Measurements from ENCODE around the gene DRAP1. TPM values are rescaled to one million over a fixed set of nuclear protein-coding genes. Genes with fewer than 3 reads are reported as not detected.

DRAP1 gene
- total RNA-seq, 4 donors from 2014 or later = 15.7 to 63.2 (median 57.0) TPM

GRCh38 chr11:65944767-65945166 is 25.5 kb downstream of the DRAP1 start:
- no peaks in the 10 kb centered on the region for H3K27me3 ChIP-seq
- TF ChIP-seq POLR2A (IDR thresholded peaks at IDR 0.05) (no peak), CTCF (IDR thresholded peaks at IDR 0.05) (no peak), EP300 (IDR thresholded peaks at IDR 0.05; ENCODE audit: low read depth) (no peak), POLR2AphosphoS5 (IDR thresholded peaks at IDR 0.05) (no peak)
- H3K36me3 ChIP-seq = no peaks in the 10 kb centered on the region
- no peak for DNase-seq
- WGBS, 2 donors (ENCODE audit: low coverage in 1 of 2) = 40 to 79% methylated on average over 2 to 8 of the region's 8 CpGs
- no peaks in the 10 kb centered on the region for H3K9me3 ChIP-seq
- no peaks in the 10 kb centered on the region for H3K4me1 ChIP-seq
- no peak overlapping the region for H3K4me3 ChIP-seq
- in situ Hi-C loops (cut with MboI; ENCODE audit: low pct_ligation_motif_present in 1 of 4, low pct_unique_long_range_greater_than_20kb in 1 of 4, low sequenced_read_pairs in 3 of 4) (no loop called here), intact Hi-C loops (cut with DNase I; ENCODE audit: low total_unique reads) (no loop called here)
- H3K27ac ChIP-seq = no peak overlapping the region

DNA sequence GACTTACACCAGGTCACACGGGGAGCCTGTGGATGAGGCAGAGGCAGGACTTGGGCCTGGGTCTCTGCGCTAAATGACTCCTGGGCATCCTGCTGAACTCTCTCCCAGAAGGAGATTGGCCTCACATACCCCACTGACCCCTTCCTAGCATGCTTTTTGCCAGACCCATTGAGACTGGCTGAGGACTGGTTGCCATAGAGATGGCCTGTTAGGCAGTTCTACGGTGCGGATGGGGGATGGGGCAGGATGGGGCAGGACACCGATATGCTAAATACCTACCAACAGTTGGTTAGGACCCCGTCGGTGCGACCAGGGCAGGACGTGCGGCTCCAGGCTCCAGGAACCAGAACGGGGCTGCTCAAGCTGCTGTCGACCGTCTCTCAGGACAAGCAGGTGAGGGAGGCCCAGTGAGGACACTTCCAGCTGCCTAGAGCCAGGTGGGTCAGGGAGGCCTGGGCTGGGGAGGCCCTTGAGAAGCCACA is 26.2 kb downstream of the DRAP1 start, which contains the start of gene TSGA10IP:
TSS of gene TSGA10IP (plus strand) at position 51 of the 482 bp plus-strand sequence. CDS start at position 247, 196 bp downstream.
- in situ Hi-C loops (cut with MboI; ENCODE audit: low pct_ligation_motif_present in 1 of 4, low pct_unique_long_range_greater_than_20kb in 1 of 4, low sequenced_read_pairs in 3 of 4) = no loop called here
- TF ChIP-seq CTCF (IDR thresholded peaks at IDR 0.05) = no peak
- TF ChIP-seq EP300 (IDR thresholded peaks at IDR 0.05; ENCODE audit: low read depth) = no peak
- no peak for TF ChIP-seq POLR2A (IDR thresholded peaks at IDR 0.05)
- TF ChIP-seq POLR2AphosphoS5 (IDR thresholded peaks at IDR 0.05) = no peak
- intact Hi-C loops (cut with DNase I; ENCODE audit: low total_unique reads) = no loop called here
- H3K4me1 ChIP-seq = no peaks in the 10 kb centered on the region
- H3K36me3 ChIP-seq = no peaks in the 10 kb centered on the region
- no peaks in the 10 kb centered on the region for H3K27me3 ChIP-seq
- no peaks in the 10 kb centered on the region for H3K9me3 ChIP-seq
- WGBS, 2 donors (ENCODE audit: low coverage in 1 of 2) = 97% methylated on average over 3 of the region's 13 CpGs; no CpG with 5 or more reads in 1 of the 2 donors
- H3K4me3 ChIP-seq = no peak within 1 kb of the TSS
- DNase-seq = no peak
- H3K27ac ChIP-seq = no peak within 1 kb of the TSS

DNA sequence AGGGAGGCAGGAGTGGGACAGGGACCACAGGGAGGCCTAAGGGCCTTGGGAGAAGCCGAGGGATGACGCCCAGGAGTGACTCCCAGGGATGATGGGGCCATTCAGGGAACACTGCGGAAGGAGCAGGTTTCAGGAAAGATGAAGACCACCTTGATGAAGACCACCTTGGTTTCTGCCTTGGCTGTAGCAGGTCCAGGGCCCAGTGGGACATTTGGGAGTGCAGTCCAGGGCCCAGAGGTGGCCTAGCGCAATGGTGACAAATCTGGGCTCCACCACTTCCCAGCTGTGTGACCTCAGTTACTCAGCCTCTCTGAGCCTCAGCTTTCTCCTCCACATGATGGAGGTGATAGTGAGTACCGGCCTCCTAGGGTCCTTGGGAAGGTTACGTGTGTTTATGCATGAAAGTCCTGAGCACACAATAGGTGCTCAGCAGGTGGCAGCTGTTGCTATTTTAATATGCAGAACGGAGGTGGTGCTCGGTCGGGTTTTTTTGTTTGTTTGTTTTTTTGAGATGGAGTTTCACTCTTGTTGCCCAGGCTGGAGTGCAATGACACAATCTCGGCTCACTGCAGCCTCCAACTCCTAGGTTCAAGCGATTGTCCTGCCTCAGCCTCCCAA is 26.8 kb downstream of the DRAP1 start:
- in situ Hi-C loops (cut with MboI; ENCODE audit: low pct_ligation_motif_present in 1 of 4, low pct_unique_long_range_greater_than_20kb in 1 of 4, low sequenced_read_pairs in 3 of 4) = no loop called here
- no peaks in the 10 kb centered on the region for H3K4me1 ChIP-seq
- H3K27me3 ChIP-seq = no peaks in the 10 kb centered on the region
- TF ChIP-seq POLR2A (IDR thresholded peaks at IDR 0.05) (no peak), EP300 (IDR thresholded peaks at IDR 0.05; ENCODE audit: low read depth) (no peak), POLR2AphosphoS5 (IDR thresholded peaks at IDR 0.05) (no peak), CTCF (IDR thresholded peaks at IDR 0.05) (no peak)
- DNase-seq = no peak
- H3K36me3 ChIP-seq = no peaks in the 10 kb centered on the region
- H3K9me3 ChIP-seq = no peaks in the 10 kb centered on the region
- H3K4me3 ChIP-seq = no peak overlapping the region
- H3K27ac ChIP-seq = no peak overlapping the region
- intact Hi-C loops (cut with DNase I; ENCODE audit: low total_unique reads) = no loop called here
- 70 to 78% methylated on average over 5 to 11 of the region's 11 CpGs for WGBS, 2 donors (ENCODE audit: low coverage in 1 of 2)

DNA sequence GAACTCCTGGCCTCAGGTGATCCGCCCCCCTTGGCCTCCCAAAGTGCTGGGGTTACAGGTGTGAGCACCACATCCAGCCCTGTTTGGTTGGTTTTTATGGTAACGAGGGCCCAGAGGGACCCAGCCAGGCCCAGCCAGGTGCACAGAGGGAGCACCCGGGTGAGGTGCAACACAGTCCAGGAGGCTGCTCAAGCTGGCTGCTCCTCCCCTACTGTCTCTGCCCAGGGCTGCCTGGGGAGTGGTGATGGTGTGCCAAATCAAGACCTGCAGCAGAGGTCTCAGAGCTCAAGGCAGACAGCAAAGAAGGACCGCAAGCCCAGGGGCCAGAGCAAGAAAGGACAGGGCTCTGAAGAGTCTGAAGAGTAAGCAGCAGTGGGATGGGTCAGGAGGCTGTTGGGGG is 27.4 kb downstream of the DRAP1 start:
- no peaks in the 10 kb centered on the region for H3K4me1 ChIP-seq
- no peak overlapping the region for H3K27ac ChIP-seq
- H3K36me3 ChIP-seq = no peaks in the 10 kb centered on the region
- H3K4me3 ChIP-seq = no peak overlapping the region
- intact Hi-C loops (cut with DNase I; ENCODE audit: low total_unique reads) (no loop called here), in situ Hi-C loops (cut with MboI; ENCODE audit: low pct_ligation_motif_present in 1 of 4, low pct_unique_long_range_greater_than_20kb in 1 of 4, low sequenced_read_pairs in 3 of 4) (no loop called here)
- WGBS, 2 donors (ENCODE audit: low coverage in 1 of 2) = 70 to 100% methylated on average over 1 to 4 of the region's 4 CpGs
- H3K27me3 ChIP-seq = no peaks in the 10 kb centered on the region
- DNase-seq = no peak
- TF ChIP-seq POLR2A (IDR thresholded peaks at IDR 0.05) = no peak
- no peak for TF ChIP-seq POLR2AphosphoS5 (IDR thresholded peaks at IDR 0.05)
- TF ChIP-seq CTCF (IDR thresholded peaks at IDR 0.05) = no peak
- no peak for TF ChIP-seq EP300 (IDR thresholded peaks at IDR 0.05; ENCODE audit: low read depth)
- no peaks in the 10 kb centered on the region for H3K9me3 ChIP-seq

Data from transverse colon (tissue), 4 donors.